Adrenal gland (tissue), 12 donors: ENCODE measurements around the gene TARS2. TPM values are rescaled to one million over a fixed set of nuclear protein-coding genes. Genes with fewer than 3 reads are reported as not detected.

ENCODE experiments used
- DNase-seq, 7 donors: peaks; one replicate each; pipeline ENCODE4 v3.0.0-alpha.2; 2019 to 2020
- H3K27ac ChIP-seq, 5 donors: fragments of 200-600 bp; sonication (generic) in 4 of 5; 1 replicate in 3 of 5; 2 replicates in 2 of 5; pipeline versions ENCODE4 v1.5.1 to v1.8.0; 2016 to 2020; ENCODE audit warnings: mild to moderate bottlenecking in 1 of 5
- H3K27me3 ChIP-seq: fragments of 200-600 bp; 2 replicates; pipeline ENCODE4 v1.8.0; 2021
- H3K36me3 ChIP-seq, 2 donors: fragments of 200-600 bp; replicated peaks in 1 of 2; 1 replicate in 1 of 2; 2 replicates in 1 of 2; pipeline versions ENCODE4 v1.5.1 to v1.8.0; 2018 to 2022
- H3K4me1 ChIP-seq, 2 donors: fragments of 200-600 bp; replicated peaks in 1 of 2; 1 replicate in 1 of 2; 2 replicates in 1 of 2; pipeline versions ENCODE4 v1.5.1 to v1.8.0; 2018 to 2021
- H3K4me3 ChIP-seq, 4 donors: fragments of 200-600 bp; sonication (generic) in 3 of 4; one replicate each; pipeline ENCODE4 v1.5.1; 2016 to 2018
- H3K9me3 ChIP-seq, 3 donors: fragments of 200-600 bp; sonication (generic) in 1 of 3; replicated peaks in 1 of 3; 1 replicate in 2 of 3; 2 replicates in 1 of 3; pipeline versions ENCODE4 v1.5.1 to v1.8.0; 2016 to 2021
- CTCF ChIP-seq, 6 experiments: fragments of 450-650 bp in 4 of 6; fragments of 200-600 bp in 2 of 6; sonication (generic) in 1 of 6; IDR thresholded peaks; 1 replicate in 5 of 6; 2 replicates in 1 of 6; pipeline versions ENCODE4 v1.5.1 to v1.8.0; 2016 to 2021; ENCODE audit warnings: antibody characterized with exemption in 6 of 6, mild to moderate bottlenecking in 2 of 6, moderate library complexity in 1 of 6
- POLR2A ChIP-seq, 2 donors: fragments of 450-650 bp; IDR thresholded peaks; one replicate each; pipeline ENCODE4 v1.6.1; 2017; ENCODE audit warnings: antibody characterized with exemption in 2 of 2, mild to moderate bottlenecking in 2 of 2, moderate library complexity in 1 of 2
- WGBS, 4 donors: extraction: QIAGEN DNeasy Blood & Tissue Kit in 2 of 4; methylation state at CpG; one replicate each; pipeline versions ENCODE4 v1.1.5 to v1.1.7; 2013 to 2017; 5-methylcytosine and 5-hydroxymethylcytosine counted together
- intact Hi-C, 2 donors: fragments of 100-400 bp; cut with DNase I; formaldehyde crosslinking; loops; one replicate each; pipeline versions ENCODE4 v1.14.1 to v1.15.0; 2022 to 2023
- polyA plus RNA-seq, 3 donors: library from polyadenylated mRNA; stranded (reverse); fragments of 200-250 nt in 2 of 3; fragments of 350-450 nt in 1 of 3; fragmentation: Illumina TruSeq in 1 of 3; extraction: RNeasy Lipid Tissue Mini Kit (QIAGEN cat#74804) in 1 of 3; gene quantifications; one replicate each; pipeline ENCODE4 v1.2.3, GENCODE V29; 2013 to 2014
- total RNA-seq, 9 donors: library from RNA; depleted of rRNA in 4 of 9; stranded (reverse); fragments of >200 nt in 4 of 9; fragments of 120-200 nt in 1 of 9; fragmentation: NEBNext Ultra II Directional in 1 of 9; extraction: Animal tissue kit (Norgen Biotek cat#: 25700) in 1 of 9; gene quantifications; one replicate each; pipeline versions ENCODE4 v1.1.0 to v1.2.4, GENCODE V29; 2013 to 2023
- donor health status: healthy with polysubstance abuse.
- donor health status: Bipolar disorder and iron deficiency.
- donor health status: DM: yes; HTN: yes; CAD: no.
- donor health status: DM: no; HTN: no; CAD: no.
- donor health status: DM: no; HTN: no; CAD: no.
- donor health status: DM: yes; HTN: yes; CAD: no.

TARS2 gene
- total and polyA plus RNA-seq, 12 donors = 21.6 to 87.4 (median 28.6) TPM

DNA sequence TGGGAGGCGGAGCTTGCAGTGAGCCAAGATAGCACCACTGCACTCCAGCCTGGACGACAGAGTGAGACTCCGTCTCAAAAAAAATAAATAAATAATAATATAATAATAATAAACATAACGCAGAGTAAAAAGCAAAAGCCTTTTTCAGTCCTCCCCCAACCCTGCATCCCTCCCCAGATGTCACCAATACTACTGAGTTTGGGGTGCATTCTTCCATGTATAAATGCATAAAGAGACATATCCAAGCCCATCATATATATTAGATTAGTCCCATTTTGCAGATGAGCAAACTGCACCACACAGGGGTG, 61.1 kb downstream of the TARS2 start:
- H3K4me1 ChIP-seq = peaks cover 26 to 39% of the 10 kb centered on the region in 2 donors
- no peaks in the 10 kb centered on the region for H3K27me3 ChIP-seq
- intact Hi-C loops = no loop called here
- 41 to 52% (median 50%) methylated on average over 4 of the region's 4 CpGs for WGBS, 4 donors
- H3K4me3 ChIP-seq = peak overlapping the region in 2 of 4 donors; percentile 37 to 54
- peak overlapping the region in 3 of 5 donors; percentile 78 to 92 (median 89) for H3K27ac ChIP-seq
- no peaks in the 10 kb centered on the region for H3K36me3 ChIP-seq
- no peaks in the 10 kb centered on the region for H3K9me3 ChIP-seq
- no peak for DNase-seq
- TF ChIP-seq POLR2A (IDR thresholded peaks at IDR 0.05) = no peak

DNA sequence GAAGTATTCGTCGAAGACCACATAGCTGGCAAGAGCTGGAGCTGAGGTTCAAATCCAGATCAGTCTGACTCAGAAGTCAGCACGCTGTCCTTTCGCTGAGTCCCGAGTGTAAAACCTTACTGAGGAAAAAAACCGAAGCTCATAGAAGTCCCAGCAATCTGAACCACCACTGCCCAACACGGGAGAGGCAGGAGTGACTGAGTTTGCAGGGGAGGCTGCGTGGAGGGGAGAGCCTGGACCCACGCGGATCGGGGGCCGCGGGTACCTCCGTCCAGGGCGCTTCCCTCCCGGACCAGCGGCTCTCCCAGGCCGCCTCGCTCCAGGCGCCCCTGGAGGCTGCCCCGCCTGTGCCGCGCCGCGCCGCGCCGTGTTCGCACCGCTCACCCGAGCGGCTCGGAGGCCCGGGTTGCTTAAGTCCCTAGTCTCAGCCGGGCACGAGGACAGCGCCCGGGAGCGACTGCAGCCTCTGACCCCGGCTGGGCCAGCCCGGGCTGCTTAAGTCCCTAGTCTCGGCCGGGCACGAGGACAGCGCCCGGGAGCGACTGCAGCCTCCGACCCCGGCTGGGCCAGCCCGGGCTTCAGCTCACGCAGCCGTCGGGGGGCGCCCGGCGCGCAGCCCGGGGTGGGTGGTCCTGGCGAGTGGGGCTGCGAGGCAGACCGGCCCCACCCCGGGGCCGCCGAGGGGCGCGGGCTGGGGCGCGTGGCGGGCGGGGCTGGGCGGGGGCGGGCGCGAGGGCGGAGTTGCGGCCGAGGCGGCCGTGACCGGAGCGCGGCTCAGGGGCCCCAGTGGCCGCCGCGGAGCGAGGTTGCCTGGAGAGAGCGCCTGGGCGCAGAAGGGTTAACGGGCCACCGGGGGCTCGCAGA, 61.6 kb downstream of the TARS2 start, which contains the start of gene ADAMTSL4:
ADAMTSL4 (plus strand) TSS at position 777 of the 864 bp plus-strand sequence. CDS start 2,881 bp downstream, outside the sequence.
- Histone ChIP-seq H3K36me3 (no peaks in the 10 kb centered on the region), H3K4me3 (peak within 1 kb of the TSS in 2 of 4 donors; percentile 37 to 54), H3K27me3 (no peaks in the 10 kb centered on the region), H3K9me3 (no peaks in the 10 kb centered on the region), H3K4me1 (peaks cover 26 to 40% of the 10 kb centered on the region in 2 donors), H3K27ac (peak within 1 kb of the TSS in 4 of 5 donors; percentile 63 to 92 (median 84))
- DNase-seq = peak; percentile 58 to 85 (median 74)
- TF ChIP-seq CTCF (IDR thresholded peaks at IDR 0.05) (peak in 3 of 6 experiments; percentile 10 to 22 (median 16)), POLR2A (IDR thresholded peaks at IDR 0.05) (peak in 1 of 2 donors; percentile 53)
- 0 to 2% (median 1%) methylated on average over 8 to 91 of the region's 91 CpGs for WGBS, 4 donors
- intact Hi-C loops = no loop called here

DNA sequence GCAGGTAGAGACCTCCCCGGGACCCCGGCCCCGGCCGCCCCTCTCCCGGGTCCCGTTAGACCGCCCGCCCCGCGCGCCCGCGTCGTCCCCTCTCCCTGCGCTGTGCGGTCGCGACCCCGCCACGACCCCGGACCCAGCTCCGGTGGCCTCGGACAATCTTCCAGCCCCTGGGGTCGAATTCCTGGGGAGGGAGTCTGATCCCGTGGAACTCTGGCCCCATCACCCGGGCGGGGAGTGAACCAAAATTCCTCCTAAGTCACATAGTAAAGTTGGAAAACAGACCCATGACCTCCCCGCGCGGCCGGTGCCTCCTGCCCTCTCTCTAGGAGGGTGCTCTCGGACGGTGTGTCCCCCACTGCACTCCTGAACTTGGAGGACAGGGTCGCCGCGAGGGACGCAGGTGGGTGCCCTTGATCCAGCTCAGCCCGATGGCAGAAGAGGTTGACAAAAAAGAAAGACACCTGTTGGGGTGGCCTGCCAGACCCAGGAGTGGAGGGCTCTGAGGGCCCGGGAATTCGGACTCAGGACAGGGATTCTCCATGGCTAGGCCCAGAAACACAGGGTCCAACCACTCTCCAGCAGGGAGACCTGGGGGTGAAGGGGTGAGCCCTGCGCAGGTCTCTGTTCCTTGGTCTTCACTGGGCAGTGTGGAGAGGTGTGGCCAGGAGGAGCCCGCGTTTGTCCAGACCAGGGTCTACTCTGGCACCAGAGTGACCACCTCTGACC, 62.4 kb downstream of the TARS2 start:
- intact Hi-C loops = loop anchor here in 1 of 2 donors (10.0 kb wide), 1 partner anchor 265 kb away; no protein-coding TSS in a partner anchor
- peak in 4 of 7 donors; percentile 48 to 62 (median 54) for DNase-seq
- H3K27ac ChIP-seq = peak overlapping the region in 3 of 5 donors; percentile 78 to 92 (median 89)
- no peak for TF ChIP-seq POLR2A (IDR thresholded peaks at IDR 0.05)
- no peak for TF ChIP-seq CTCF (IDR thresholded peaks at IDR 0.05)
- no peaks in the 10 kb centered on the region for H3K36me3 ChIP-seq
- H3K27me3 ChIP-seq = no peaks in the 10 kb centered on the region
- 21 to 54% (median 24%) methylated on average over 4 to 43 of the region's 43 CpGs for WGBS, 4 donors
- H3K4me1 ChIP-seq = peaks cover 26 to 40% of the 10 kb centered on the region in 2 donors
- peak overlapping the region in 2 of 4 donors; percentile 37 to 54 for H3K4me3 ChIP-seq
- no peaks in the 10 kb centered on the region for H3K9me3 ChIP-seq

- no peaks in the 10 kb centered on the region for H3K27me3 ChIP-seq
- intact Hi-C loops = loop anchor here in 1 of 2 donors (10.0 kb wide), 1 partner anchor 264 kb away; no protein-coding TSS in a partner anchor
- H3K4me1 ChIP-seq = peaks cover 26 to 40% of the 10 kb centered on the region in 2 donors
- TF ChIP-seq CTCF (IDR thresholded peaks at IDR 0.05) (no peak), POLR2A (IDR thresholded peaks at IDR 0.05) (no peak)
- peak overlapping the region in 1 of 4 donors; percentile 54 for H3K4me3 ChIP-seq
- H3K36me3 ChIP-seq = no peaks in the 10 kb centered on the region
- H3K27ac ChIP-seq = peak overlapping the region in 3 of 5 donors; percentile 9 to 92 (median 74)
- 68 to 82% (median 74%) methylated on average over 16 to 22 of the region's 22 CpGs for WGBS, 4 donors
- H3K9me3 ChIP-seq = no peaks in the 10 kb centered on the region
- no peak for DNase-seq
Observed at GRCh38 chr1:150550222-150551050, 63.2 kb downstream of the TARS2 start.
